Panc1 (cell line): ENCODE measurements around the gene PRRT3. TPM values are rescaled to one million over a fixed set of nuclear protein-coding genes. Genes with fewer than 3 reads are reported as not detected.

ENCODE experiments used
- ATAC-seq: fragments of 200-7000 bp; cut with Tn5 transposase; 2 replicates; pipeline ENCODE4 v1.9.1; 2020; ENCODE audit warnings: mild to moderate bottlenecking, moderate library complexity
- BruUV-seq: library from RNA; stranded (reverse); fragments of 400-500 nt; replicated peaks from 2 replicates; lab custom pipeline; 2021; lab: Mats Ljungman, UMichigan
- CTCF ChIA-PET: fragments of 300-600 bp; sonication (Branson Sonifier 250); formaldehyde crosslinking; loops from one replicate; lab custom pipeline; 2022; ENCODE audit warnings: antibody characterized with exemption; lab: Charles Lee
- POLR2A ChIA-PET: fragments of 300-600 bp; sonication (Branson Sonifier 250); formaldehyde crosslinking; loops from one replicate; lab custom pipeline; 2022; ENCODE audit warnings: antibody characterized with exemption; lab: Charles Lee
- DNase-seq: peaks from one replicate; pipeline ENCODE4 v3.0.0-alpha.2; 2010; ENCODE audit warnings: low read depth, low spot score
- H3K27ac ChIP-seq: 2 replicates; pipeline ENCODE4 v1.5.1; 2011; ENCODE audit warnings: mild to moderate bottlenecking, low read length, inconsistent platforms
- H3K27me3 ChIP-seq: fragments of 200-500 bp; sonication (Bioruptor generic); 2 replicates; pipeline ENCODE4 v1.6.0; 2014; ENCODE audit warnings: low read length, inconsistent platforms; ENCODE audit not compliant: control insufficient read depth, insufficient read depth
- H3K36me3 ChIP-seq: fragments of 200-500 bp; sonication (Bioruptor generic); 2 replicates; pipeline ENCODE4 v1.5.1; 2014; ENCODE audit warnings: inconsistent platforms, mild to moderate bottlenecking, low read length, moderate library complexity; ENCODE audit not compliant: control insufficient read depth, insufficient read depth
- H3K4me1 ChIP-seq: 2 replicates; pipeline ENCODE4 v1.5.1; 2011; ENCODE audit warnings: inconsistent platforms, mild to moderate bottlenecking, low read length, moderate library complexity; ENCODE audit not compliant: control insufficient read depth, insufficient read depth
- H3K4me3 ChIP-seq, 2 experiments: 2 replicates each; pipeline ENCODE4 v1.5.1; 2011 to 2012; ENCODE audit warnings: low read depth in 2 of 2, low read length in 2 of 2, mild to moderate bottlenecking in 2 of 2, inconsistent platforms in 1 of 2, moderate library complexity in 1 of 2
- H3K9me3 ChIP-seq: fragments of 200-500 bp; sonication (Bioruptor generic); 2 replicates; pipeline ENCODE4 v1.5.1; 2014; ENCODE audit warnings: low read depth, mild to moderate bottlenecking, inconsistent platforms, low read length, moderate library complexity; ENCODE audit not compliant: control insufficient read depth, insufficient read depth
- CTCF ChIP-seq: fragments of 450-650 bp; IDR thresholded peaks from 2 replicates; pipeline ENCODE4 v1.5.1; 2017; ENCODE audit warnings: mild to moderate bottlenecking
- POLR2AphosphoS5 ChIP-seq: IDR thresholded peaks from 2 replicates; pipeline ENCODE4 v1.6.1; 2012; ENCODE audit warnings: mild to moderate bottlenecking, low read depth, low read length, moderate library complexity
- REST ChIP-seq, 2 experiments: IDR thresholded peaks; 2 replicates each; pipeline ENCODE4 v1.6.1; 2011 to 2012; ENCODE audit warnings: low read depth in 2 of 2, control low read depth in 1 of 2, low read length in 1 of 2, mild to moderate bottlenecking in 1 of 2, moderate library complexity in 1 of 2; ENCODE audit not compliant: insufficient read depth in 1 of 2
- SIN3A ChIP-seq: IDR thresholded peaks from 2 replicates; pipeline ENCODE4 v1.6.1; 2012; ENCODE audit warnings: low read depth, mild to moderate bottlenecking, low read length, moderate library complexity, borderline replicate concordance; ENCODE audit not compliant: insufficient read depth
- TCF7L2 ChIP-seq: IDR thresholded peaks from 2 replicates; pipeline ENCODE4 v1.6.1; 2011; ENCODE audit warnings: mild to moderate bottlenecking, low read depth, low read length, inconsistent platforms
- in situ Hi-C: cut with HindIII; loops from 2 replicates; pipeline ENCODE4 v1.10.0; 2016; ENCODE audit warnings: low sequenced_read_pairs, low pct_unique_long_range_greater_than_20kb
- intact Hi-C: fragments of 100-400 bp; cut with micrococcal nuclease; formaldehyde crosslinking; loops from one replicate; pipeline ENCODE4 v1.10.0; 2022; ENCODE audit not compliant: unreplicated experiment
- total RNA-seq: library from RNA; stranded (reverse); gene quantifications from one replicate; pipeline ENCODE4 v1.2.1, GENCODE V29; 2021; ENCODE audit not compliant: unreplicated experiment

The PRRT3 gene
- total RNA-seq, 1 experiment from 2014 or later = 1.1 TPM

- Histone ChIP-seq H3K27ac (0 out of 2 replicates have a peak overlapping the region, but pooled peaks have one; percentile 88), H3K4me3 (peak overlapping the region in 1 of 2 experiments; percentile 66; a peak in 2 of 4 replicates), H3K4me1 (0 out of 2 replicates have a peak, but pooled peaks cover 4% of the 10 kb centered on the region), H3K36me3 (no peaks in the 10 kb centered on the region; the same call in 1 of the 2 replicates), H3K9me3 (no peaks in the 10 kb centered on the region), H3K27me3 (no peaks in the 10 kb centered on the region)
- intact Hi-C loops (no loop called here), in situ Hi-C loops (no loop called here)
- ATAC-seq (no peak), DNase-seq (no peak)
- TF ChIP-seq POLR2AphosphoS5 (no peak), TCF7L2 (no peak), SIN3A (no peak), REST (IDR thresholded peaks at IDR 0.05; ENCODE audit: insufficient read depth in 1 of 2, low read depth in 2 of 2, low read length in 1 of 2) (no peak), CTCF (no peak)
- ChIA-PET POLR2A (no interaction called here), CTCF (interaction anchor here (0.5 kb wide), 1 partner anchor 356 kb away, joined by 3 read pairs; no protein-coding TSS in a partner anchor)
- BruUV-seq = no TSS peak
Observed at GRCh38 chr3:9934993-9935392, 17.2 kb downstream of the PRRT3 start.

DNA sequence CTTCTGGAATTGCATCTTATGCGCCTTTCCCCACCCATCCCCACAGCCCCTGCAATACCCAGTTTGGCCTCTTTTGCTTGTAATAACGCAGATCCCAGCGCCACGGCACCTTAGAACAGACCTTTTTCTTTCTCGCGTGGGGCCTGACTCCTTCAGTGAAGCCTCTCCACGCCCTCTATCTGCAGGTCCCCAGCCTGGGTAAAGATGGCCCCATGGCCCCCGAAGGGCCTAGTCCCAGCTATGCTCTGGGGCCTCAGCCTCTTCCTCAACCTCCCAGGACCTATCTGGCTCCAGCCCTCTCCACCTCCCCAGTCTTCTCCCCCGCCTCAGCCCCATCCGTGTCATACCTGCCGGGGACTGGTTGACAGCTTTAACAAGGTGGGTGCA lies 18.0 kb downstream of the PRRT3 start:
- Histone ChIP-seq H3K4me1 (0 out of 2 replicates have a peak, but pooled peaks cover 4% of the 10 kb centered on the region), H3K27ac (peak overlapping the region; percentile 88), H3K4me3 (peak overlapping the region; percentile 66 to 72), H3K27me3 (no peaks in the 10 kb centered on the region), H3K36me3 (no peaks in the 10 kb centered on the region; the same call in 1 of the 2 replicates), H3K9me3 (no peaks in the 10 kb centered on the region)
- ChIA-PET CTCF (interaction anchor here (0.6 kb wide), 1 partner anchor 231 kb away, joined by 3 read pairs; no protein-coding TSS in a partner anchor), POLR2A (no interaction called here)
- in situ Hi-C loops = no loop called here
- DNase-seq = no peak
- TF ChIP-seq TCF7L2 = no peak
- no peak for TF ChIP-seq REST (IDR thresholded peaks at IDR 0.05; ENCODE audit: insufficient read depth in 1 of 2, low read depth in 2 of 2, low read length in 1 of 2)
- no peak for TF ChIP-seq CTCF
- TF ChIP-seq SIN3A = no peak
- no peak for TF ChIP-seq POLR2AphosphoS5
- no peak for ATAC-seq
- intact Hi-C loops = no loop called here
- no TSS peak for BruUV-seq
